ENCODE measurements around the gene CNTN5.

CNTN5 gene

DNA sequence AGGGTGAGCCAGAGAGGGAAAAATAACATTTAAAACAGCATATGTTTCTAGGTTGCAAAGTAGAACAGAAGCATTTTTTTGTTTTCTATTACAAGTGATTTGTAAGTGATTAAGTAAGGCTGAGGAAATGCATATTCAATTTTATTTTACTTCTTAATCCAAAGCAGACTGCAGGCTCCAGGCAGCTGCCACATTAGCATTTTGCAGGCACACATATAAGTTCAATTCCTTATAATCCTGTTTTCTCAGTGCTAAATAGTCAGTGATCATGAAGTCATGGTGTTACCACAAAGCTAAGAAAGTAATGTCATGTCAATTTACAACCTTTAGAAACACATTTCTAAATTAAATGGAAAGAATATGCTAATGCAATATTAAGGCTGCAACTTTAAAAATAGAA is 149.8 kb downstream of the CNTN5 start:
- no peak for DNase-seq (ENCODE audit: low read depth)

DNA sequence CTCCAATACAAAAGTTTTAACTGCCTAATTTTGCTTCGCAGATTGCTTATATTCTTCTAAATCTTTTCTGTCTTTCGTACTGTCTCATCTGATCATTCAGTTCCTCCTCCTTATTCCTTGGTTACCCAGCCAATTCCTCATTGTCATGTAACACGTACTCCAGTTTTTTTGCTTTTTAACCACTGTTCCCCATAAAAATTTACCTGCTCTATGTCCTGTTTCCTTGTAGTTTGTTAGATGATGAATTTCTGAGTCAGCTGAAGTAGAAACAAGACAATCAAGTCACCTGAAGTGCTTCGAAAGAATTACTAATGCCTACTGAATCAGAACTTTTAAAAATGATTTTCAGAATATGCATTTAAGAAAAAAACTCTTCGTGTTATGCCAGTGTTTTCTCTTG is 150.6 kb downstream of the CNTN5 start:
- no peak for DNase-seq (ENCODE audit: low read depth)

DNA sequence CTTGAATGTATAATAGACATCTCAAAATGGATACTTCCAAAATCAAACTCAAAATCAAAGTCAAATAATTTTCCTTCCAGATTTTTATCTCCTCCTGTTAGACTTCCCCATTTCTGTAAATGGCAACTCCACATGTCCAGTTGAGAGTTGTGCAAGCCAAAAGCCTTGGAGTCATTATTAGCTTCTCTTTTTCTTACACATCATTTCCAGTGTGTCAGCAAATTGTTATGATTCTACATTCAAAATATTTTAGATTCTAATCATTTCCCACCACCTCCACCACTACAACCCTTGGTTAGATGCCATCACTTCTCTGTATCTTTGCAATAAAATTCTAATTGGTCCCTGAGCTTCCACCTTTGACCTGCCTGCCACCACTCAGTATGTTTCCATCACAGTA is 155.7 kb downstream of the CNTN5 start:
- no peak for DNase-seq (ENCODE audit: low read depth)

DNA sequence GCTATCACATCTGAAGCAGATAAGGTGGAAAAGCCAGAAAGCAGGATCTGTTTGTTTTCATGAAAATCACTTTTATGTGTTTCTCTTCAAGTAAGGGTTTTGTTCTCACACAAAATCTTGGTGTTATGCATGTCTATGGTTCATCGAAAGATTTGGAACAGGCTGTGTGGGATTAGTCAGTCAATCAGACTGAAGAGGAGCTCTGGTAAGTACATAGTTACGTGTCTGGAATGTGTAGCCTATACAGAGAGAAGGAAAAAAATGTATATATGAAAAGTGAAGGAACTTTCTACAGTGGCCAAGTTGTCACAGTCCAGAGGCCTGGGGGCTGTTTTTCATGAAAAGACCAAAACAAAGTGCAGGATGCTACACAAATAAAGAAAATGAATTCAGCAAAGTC is 156.7 kb downstream of the CNTN5 start:
- DNase-seq (ENCODE audit: low read depth) = no peak

DNA sequence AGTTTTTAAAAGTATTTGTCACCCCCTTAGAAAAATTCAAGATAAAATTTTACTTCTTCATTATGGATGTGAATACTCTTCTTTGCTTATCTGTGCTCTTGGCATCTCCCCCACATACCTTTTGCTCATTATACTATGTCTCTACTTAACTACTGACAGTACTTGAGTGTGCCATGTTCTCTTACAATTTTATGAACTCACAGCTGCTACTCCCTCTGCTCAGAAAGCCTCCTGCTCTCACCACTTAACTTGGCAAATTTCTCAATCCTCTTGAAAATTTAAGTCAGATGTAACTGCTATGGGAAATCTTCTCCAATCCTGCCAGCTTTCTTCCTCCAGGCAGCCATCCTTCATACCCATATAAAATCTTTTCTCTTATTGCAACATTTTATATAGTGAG is 163.4 kb downstream of the CNTN5 start:
- DNase-seq (ENCODE audit: low read depth) = no peak

DNA sequence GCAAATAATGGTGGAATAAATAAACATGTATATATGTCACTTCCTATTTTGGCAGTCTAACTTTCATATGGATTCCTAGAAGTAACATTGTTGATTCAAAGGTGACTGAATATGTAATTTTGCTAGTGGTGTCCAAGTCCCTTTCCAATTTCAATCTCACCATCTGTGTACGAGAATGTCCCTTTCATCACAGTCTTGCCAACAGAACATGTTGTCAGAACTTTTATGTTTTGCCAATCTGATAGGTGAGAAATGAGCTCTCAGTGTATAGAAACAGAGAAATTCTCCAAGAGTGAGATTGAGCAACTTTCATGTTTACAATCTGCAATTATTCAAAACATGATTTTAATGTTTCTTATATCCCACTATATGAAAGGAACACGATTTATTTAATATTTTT is 167.5 kb downstream of the CNTN5 start:
- DNase-seq (ENCODE audit: low read depth) = no peak

DNA sequence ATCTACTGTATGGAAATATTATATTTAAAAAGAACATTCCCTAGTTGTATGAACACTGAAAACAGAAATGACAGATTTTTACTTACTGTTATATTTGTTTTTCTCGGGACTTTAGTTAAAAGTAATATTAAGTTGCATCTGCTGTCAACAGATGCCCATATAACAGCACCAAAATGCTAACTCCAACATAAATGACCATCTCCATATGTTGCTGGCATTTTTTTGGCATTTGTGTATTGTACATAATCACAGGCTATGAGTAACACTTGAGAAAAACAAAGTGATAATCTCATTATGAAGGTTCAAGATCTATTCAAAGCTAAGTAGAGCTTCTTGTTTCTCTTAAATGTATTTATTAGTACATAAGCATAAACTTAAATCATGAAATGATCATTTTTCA is 172.0 kb downstream of the CNTN5 start:
- no peak for DNase-seq (ENCODE audit: low read depth)

DNA sequence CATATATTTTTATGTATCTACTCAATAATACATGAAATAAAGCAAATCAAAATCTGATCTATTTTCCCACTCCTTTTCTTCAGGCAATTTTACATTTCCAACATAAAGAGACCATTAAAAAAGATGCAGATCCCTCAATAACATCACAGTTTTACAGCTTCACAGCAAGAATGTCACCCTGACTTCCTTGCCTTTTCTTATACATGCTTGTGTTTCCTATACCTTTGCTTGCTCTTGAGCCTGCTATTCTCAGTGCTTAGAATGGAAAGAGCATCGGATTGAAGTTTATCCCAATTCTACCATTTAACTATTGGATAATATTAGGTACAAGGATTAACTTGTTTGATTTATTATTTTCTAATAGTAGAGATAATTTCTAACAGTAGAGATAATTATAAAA is 176.7 kb downstream of the CNTN5 start:
- no peak for DNase-seq (ENCODE audit: low read depth)

DNA sequence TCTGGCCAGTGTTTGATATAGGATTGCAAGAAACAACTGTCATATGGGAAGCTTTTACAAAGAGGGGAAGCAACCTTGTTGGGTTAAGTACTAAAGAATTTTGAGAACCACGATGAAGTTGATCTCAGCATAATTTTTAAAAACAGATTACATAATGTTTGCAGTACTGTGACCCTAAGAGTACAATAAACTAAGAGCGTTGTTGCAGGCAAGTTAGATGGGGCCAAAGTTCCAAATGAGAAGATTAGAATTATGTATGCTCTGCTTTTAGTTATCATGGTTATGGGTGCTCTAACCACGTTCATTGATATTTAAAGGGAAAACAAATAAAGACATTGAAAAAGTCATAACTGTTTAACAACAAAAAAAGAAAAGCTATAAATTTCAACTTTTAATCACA is 177.5 kb downstream of the CNTN5 start:
- no peak for DNase-seq (ENCODE audit: low read depth)

DNA sequence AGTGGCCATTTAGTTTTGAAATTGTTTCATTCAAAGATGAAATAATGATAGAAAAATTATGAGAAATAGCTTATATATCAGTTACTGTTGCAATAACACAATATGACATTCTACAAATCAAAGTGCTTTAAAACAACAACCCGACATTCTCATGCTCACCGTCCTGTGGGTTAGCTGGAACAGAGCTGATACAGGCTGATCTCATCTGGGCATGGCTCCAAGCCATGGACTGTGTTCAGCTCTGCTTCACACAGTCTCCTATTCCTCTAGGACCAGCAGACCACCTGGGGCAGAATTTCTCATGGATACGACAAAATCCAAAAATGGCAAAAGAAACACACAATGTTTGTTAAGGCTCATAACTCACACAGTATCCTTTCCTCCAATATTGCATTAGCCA is 178.6 kb downstream of the CNTN5 start:
- DNase-seq (ENCODE audit: low read depth) = no peak

DNA sequence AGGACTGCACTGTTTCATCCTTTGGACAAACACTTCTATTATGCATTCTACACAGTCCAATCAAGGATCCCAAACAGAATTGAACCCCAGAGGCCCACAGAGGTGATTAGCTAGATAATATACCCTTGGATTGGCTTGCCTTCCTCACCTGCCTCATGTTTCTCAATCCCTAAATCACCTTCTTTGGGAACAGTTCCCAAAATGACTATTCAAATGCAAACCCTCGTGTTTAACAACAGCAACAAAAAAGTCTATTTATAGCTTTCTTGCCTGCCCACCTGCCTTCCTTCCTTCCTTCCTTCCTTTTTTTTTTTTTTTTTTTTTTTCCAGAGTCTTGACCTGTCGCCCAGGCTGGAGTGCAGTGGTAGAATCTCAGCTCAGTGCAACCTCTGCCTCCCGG is 180.0 kb downstream of the CNTN5 start:
- no peak for DNase-seq (ENCODE audit: low read depth)

DNA sequence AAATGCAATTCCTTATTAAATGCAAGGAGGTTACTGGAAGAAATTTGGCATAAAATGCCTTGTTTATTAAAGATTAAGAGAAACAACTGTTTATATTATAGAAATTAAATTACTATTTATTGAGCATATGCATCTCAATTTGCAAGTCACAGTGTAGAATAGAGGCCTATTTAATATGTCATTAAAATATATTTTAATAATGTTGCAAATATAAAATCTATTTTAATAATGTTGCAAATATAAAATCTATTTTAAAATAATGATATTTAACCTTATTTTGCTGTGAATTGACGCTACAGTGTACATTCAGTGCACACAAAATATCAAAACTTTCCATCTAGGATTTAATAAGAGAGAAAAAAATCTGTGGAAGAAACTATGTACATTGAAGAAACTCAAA is 188.1 kb downstream of the CNTN5 start:
- DNase-seq (ENCODE audit: low read depth) = no peak

DNA sequence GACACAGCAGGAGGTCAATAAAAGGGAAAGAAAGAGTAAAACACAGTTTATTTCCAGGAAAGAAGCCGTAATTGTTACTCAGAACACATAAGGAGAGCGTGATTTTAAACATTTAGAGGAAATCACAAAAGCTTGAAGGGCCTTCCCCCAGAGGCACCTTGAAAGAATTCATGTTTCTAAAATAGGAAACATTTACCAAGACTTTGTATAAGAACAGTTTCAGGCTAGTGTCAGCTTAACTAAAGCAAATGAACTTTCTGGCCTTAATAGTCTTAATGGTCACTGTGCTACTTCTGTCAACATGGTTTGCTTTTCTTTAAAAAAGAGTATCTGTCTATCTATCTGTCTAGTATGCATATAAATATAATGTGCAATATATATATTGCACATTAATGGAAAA is 208.8 kb downstream of the CNTN5 start:
- no peak for DNase-seq (ENCODE audit: low read depth)

DNA sequence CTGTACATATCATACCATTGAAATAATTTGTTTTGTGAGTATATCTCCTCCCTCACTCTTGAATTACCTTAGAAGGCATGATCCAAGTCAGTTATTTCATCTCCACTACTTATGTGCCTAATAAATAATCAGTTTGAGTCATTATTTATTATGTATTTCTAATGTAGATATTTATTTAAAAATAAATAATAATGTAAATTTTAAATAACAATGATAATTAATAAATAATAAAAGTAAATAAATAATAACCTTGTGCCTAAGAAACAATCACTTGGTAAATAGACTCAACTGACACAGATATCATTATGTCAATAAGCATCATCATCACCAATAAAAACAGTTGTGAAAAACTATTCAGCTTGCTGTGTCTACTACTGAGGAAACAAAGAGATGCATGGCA is 213.8 kb downstream of the CNTN5 start:
- DNase-seq (ENCODE audit: low read depth) = no peak

DNA sequence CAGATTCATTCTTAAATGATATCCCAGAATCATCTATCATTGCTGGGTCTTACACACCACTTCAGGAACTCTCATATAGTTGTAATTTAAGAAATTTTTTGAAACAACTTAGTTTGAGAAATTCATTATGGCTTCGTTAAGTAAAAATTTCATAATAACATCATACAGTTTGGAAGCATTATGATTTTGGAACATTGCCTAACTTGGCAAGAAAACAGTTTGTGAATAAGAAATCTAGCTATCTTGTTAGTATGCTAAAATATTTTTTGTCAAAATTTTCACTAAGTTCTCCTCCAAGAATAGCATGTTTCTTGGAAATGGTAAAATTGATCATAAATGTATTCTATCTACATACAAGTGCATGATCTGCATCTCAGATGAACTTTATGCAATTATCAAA is 217.7 kb downstream of the CNTN5 start:
- no peak for DNase-seq (ENCODE audit: low read depth)

DNA sequence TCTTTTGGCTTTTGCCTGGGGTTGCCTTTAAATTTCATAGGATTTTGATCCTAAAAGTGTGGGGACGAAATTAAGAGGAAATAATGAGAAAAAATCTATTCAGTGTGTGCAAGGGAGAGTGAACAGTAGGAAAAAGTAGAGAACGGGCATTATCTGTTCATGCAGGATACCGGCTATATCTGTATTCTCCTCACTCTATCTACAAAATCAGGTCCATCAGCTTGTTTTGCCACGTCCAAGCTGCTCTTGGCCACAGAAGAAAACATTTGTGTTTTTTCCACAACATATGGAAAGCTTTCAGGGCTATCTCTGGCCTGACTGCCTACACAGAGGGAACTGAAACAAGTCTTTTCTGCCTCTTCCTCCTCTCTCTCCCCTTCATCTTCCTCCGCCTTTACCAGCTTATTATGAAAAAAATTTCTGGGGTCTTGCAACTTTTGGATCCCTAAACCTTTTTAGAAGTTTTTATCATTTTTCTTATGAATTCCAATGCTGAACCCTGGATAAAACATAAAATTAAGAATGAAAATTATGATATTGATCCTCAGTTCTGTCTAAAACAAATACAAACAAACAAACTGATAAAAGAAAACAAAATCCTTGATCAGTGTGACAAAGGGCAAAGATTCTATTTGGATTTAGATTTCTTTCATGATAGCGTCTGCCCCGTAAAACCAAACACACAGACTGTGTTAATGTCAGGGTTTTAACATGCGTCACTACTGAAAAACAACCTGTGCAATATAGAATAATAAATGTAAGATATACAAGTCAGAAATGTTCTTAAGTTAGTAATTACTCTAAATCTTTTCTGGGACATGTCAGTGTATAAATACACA is 219.7 kb downstream of the CNTN5 start:
- DNase-seq (ENCODE audit: low read depth) = no peak

DNA sequence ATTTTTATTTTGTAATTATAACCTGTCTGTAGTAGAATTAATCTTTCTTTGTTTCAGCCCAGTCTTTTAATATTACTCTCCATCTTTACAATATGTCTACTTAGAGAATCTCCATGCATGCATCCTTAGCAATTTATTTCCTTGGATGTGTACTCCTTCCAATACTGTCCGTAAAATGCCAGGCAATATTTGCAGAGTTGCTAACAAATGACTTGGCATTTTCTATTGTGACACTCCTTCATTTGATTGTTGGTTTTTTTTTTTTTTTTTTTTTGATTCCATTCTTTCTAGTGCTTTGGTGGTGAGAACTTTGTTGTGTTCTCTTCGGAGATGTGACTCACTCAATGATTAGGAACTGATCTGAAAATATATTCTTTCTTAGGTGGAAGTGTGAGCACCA is 220.3 kb downstream of the CNTN5 start:
- no peak for DNase-seq (ENCODE audit: low read depth)

DNA sequence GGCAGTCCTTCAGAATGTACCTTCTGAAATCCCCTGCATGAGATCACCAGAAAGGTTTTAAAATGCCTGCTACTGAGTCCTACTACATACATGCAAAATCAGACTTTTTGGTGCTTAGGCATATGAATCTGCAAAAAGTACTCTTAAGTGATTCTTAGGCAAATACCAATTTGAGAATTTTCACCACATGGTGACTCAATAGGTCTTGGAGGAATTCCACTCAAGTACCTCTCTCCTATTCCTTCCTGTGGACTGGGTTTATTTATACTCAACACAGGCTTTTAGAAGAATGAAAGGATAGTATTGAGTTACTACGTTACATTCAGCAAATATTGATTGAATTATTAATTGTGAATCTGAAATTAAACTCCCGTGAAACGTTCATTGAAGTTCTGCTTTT is 223.9 kb downstream of the CNTN5 start:
- DNase-seq (ENCODE audit: low read depth) = no peak

DNA sequence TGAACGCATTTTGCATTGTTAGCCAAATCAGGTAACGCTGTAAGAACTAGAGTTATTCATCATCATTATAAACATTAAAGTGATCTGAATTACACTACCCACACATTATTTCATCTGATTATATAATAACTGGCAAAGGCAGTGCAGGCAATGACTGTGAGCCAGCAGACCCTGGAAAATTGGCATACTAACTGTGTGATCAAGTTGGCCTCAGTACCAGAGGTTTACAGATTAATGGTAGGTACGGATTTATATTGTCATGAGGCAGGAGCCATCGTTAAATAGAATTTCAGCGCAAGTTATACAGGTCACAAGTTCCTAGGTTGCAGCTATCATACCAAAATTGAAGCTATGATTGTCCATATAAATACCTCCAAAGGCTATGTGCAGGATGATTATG is 225.4 kb downstream of the CNTN5 start:
- no peak for DNase-seq (ENCODE audit: low read depth)

DNA sequence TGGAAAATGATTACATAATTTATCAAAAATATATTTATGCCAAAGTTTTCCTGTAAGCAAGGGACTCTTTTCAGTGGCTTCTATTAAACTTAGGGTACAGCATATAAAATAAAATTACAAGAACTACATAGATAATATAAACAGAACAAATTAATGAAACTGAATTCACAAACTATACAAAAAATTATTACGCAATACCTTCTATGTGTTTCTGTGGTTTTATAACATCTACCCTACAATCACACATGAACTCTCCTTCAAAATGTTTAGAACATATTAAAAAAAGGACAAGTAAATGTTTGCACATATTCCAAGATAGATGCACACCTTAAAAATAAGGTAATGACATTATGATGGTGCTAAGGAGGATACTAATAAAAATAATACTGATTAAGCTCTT is 235.9 kb downstream of the CNTN5 start:
- DNase-seq (ENCODE audit: low read depth) = no peak

DNA sequence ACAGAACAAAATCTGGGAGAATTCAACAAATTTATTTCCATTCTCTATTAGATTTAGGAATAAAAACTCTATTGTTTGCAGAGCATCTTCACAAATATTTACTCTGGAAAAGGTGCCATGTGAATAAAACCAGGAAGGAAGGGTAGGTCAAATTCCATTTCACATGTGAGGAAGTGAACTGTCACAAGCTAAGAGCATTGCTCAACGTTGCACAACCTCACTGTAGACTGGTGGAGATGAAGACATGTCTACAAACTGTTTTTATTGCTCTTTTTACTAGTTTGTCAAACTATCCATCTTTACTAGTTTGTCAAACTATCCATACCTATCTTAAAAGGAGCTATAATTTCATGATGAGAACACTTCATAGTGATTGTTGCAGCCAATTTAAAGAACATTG is 236.4 kb downstream of the CNTN5 start:
- DNase-seq (ENCODE audit: low read depth) = no peak

DNA sequence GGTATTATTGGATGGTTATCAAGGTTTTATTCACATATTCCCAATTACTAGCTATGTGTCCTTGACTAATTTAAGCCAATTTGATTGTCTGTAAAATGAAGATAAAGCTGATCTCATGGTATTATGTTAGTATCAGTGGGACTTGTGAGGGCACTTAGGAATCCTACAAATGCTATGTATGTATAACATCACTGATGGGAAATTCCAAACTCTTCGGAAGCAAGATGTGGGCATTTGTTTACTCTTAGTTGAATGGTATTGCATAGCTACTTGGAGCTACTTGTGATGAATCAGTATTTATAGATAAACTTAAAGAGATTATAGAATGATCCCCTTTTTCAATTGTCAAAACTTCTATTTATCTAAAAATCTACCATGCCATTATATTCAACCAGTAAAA is 239.9 kb downstream of the CNTN5 start:
- no peak for DNase-seq (ENCODE audit: low read depth)

DNA sequence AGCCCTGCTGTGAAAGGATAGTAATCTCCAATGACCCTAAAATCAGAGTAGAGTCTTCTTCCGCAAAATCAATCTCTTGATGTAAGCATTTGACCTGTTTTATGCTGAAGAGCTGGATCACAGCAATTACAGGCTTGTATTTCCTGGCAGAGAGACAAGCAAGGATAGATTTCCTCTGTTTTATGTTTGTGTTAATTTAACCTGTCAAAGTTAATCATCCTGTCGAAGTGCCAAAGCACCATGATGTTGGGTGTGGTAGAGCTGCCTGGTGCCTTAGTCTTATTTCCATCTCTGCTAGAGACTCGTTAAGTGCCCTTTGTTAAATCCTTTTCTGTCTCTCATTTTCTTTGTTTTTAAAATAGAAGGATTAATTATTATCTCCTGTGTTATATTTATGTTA is 248.1 kb downstream of the CNTN5 start:
- DNase-seq (ENCODE audit: low read depth) = no peak

DNA sequence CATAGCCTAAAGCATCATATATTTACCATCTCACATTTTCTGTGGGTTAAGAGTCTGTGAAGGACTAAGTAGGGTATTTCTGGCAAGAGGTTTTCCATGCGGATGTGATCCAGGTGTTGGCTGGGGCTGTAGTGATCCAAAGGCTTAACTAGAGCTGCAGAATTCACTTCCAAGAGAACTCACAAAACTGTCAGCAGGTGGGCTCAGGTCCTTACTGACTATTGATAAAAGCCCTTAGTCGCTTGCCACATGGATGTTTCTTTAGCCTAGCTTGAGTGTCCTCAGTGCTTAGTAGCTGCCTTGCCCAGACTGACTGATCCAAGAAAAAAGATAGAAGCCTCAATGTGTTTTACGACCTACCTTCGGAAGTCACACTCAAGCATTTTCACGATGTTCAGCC is 250.8 kb downstream of the CNTN5 start:
- DNase-seq (ENCODE audit: low read depth) = no peak

DNA sequence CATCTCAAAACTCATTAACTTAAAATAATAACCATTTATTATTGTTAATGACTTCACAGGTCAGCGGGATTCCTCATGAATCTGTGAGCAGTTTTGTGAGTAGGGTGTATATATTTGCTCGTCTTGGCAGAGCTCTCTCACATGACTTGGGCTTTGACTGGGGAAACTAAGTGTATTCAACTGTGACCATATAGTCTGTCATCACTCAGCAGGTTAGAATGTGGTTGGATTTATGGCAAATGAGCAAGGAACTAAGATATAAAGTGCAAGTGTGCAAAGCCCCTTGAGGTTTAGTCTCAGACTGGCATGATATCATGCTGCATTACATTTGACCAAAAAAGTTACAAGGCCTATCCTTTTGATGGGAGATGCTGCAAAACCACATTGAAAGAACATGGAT is 254.8 kb downstream of the CNTN5 start:
- no peak for DNase-seq (ENCODE audit: low read depth)

All from stimulated activated CD8-positive, alpha-beta memory T cell treated with anti-CD3 and anti-CD28 coated beads, Interleukin-4, amount 100 ng/mL, for 24 hours (primary cell).